GM18867 (cell line): ENCODE results near the gene PTP4A1.
"Not testable (repeated sequence)": the region's sequence is repeated elsewhere in the genome, so short reads cannot be mapped to it uniquely, and the experiment has no call there.

Experiments
- ATAC-seq: cut with Tn5 transposase; IDR thresholded peaks from one replicate; pipeline ENCODE4 v1.9.1; 2021; ENCODE audit warnings: mild to moderate bottlenecking, moderate library complexity; ENCODE audit not compliant: unreplicated experiment

PTP4A1 gene

DNA sequence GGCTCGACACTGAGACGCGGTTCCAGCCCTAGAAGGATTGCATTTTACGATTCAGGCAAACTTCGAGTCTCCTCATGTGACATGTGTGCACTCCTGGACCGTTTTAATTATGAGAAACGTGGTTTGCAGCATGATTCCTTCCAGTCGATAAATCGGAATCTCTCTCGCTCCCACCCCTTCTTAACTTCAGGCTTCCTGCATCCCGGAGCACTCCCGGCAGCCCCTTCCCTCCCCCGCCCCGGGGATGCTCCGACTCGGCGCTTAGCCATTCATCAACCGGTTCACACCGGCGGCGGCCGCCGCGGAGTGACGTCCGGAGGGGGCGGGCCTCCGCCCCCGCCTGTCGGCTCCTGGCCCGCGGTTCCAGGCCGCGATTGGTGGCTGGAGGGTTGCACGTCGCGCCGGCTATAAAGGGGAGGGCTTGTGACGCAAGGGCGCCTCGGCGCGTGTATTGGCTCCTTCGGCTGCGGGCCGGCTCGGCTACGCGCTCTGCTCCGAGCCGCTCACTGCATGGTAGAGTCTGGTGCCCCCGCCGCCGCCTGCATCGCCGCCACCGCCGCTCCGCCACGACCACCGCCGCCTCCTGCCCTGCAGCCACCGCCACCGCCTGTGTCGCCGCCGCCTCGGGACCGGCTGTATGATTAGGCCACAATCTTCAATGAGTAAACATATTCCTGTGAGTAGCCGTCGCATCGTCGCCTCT is at the start of gene PTP4A1, which contains the start of gene LOC128125822:
PTP4A1 (plus strand) TSS at position 437 of the 703 bp plus-strand sequence. CDS start 4,401 bp downstream, outside the sequence.
LOC128125822 (plus strand) TSS at position 437 of the 703 bp plus-strand sequence.
- ATAC-seq: peak; percentile 87

DNA sequence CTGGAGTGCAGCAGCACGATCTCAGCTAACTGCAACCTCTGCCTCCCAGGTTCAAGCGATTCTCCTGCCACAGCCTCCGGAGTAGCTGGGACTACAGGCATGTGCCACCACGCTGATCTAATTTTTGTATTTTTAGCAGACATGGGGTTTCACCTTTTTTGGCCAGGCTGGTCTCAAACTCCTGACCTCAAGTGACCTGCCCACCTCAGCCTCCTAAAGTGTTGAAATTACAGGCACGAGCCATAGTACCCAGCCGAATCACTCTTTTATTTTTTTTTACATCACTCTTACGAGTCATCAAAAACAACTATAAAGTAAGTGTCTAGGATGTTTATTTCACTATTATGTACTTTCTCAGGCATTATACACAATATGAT is 49.4 kb upstream of the PTP4A1 start:
- not testable (repeated sequence) for ATAC-seq

DNA sequence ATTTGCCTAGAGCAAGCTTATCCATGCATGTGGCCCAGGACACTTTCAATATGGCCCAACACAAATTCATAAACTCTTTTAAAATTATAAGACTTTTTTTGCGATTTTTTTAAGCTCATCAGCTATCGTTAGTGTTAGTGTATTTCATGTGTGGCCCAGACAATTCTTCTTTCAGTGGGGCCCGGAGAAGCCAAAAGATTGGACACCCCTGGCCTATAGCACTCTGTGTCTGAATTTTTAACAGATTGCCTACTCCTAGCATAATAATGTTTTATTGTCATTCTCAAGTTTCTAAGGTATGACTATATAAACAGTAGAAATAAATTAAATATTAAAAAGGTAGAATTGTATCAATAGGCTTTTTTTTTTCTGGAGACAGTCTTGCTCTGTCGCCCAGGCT is 48.6 kb upstream of the PTP4A1 start:
- ATAC-seq: no peak

DNA sequence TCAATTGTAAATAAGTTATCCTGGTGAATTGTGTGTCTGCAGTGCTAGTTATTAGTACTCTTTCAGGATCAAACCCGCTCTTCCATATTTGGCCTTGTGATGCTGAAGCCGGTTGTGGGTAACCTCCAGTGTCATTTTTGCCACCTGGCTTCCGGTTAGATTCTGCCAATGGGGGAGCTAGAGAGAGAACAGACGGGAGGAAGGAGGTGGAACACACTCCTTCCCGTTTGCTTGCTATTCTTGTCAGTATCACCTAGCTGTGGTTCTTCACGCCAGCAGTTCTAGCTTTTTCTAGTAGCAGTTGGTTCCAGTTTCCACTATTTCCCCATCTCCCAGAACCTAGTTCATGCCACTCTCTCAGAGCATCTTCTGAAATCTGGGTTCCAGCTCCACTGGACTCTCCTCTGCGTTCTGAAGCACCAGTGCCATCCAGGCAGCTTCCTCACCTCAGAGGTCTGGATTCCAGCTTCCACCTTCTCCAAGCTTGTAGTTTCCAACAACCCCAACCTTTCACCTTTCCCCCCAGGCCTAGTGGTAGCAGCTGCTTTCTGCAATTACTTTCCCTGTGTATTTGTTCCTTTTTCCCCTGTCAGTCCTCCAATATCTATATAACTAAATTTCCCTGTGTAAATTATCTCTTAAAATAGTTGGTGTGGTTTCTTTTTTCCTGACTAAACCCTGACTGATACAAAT is 46.9 kb upstream of the PTP4A1 start:
- peak; percentile 38 for ATAC-seq

DNA sequence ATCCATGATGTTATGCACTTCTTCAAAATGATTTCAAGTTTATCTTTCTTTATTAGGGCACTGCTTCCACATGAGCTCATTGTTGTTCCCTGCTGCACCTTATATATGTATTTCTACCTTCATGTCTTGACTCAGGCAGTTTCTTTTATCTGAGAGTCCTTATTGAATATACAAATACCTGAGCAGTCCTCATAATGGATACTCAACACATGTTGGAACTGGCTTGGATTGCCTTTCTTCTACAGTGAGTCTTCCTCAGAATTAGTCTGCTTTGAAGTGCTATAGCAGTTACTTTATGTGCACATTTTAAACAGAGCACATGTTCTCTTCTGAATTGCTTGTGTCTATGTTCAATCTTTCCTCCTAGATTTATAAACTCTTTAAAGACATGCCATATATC is 45.3 kb upstream of the PTP4A1 start:
- ATAC-seq: no peak

DNA sequence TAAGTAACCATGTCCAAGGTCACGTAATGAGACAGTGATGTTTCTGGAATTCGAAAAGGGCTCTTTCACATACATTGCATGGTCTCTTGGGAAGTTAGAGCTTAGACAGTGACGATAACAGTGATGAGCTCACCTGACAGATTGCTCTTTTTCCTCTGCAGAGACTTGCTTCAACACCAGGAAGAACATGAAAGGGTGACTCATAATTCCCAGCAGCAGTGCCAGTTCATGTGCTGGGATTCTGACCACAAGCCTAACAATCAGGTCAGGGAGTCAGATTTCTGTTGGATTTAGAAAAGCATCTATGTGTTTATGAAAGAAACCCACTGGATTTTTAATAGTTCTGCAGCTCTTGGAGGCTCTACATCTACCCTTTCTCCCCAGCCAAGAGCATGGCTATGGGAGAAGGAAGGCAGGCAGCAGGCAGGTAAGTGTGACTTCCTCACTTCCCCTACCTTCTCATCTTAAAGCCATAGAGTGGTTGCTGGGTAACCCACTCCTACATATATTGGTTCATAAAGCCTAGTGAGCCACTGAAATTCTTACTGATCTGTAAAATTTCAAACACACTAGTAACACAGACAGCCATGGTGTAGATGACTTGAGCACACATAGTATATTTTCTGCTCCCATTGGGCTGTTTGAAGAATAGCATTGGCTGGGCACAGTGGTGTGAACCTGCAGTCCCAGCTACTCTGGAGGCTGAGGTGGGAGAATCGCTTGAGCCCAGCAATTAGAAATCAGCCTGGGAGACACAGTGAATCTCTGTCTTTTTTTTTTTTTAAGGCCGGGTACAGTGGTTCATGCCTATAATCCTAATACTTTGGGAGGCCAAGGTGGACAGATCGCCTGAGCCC is 44.4 kb upstream of the PTP4A1 start:
- peak; percentile 54 for ATAC-seq

DNA sequence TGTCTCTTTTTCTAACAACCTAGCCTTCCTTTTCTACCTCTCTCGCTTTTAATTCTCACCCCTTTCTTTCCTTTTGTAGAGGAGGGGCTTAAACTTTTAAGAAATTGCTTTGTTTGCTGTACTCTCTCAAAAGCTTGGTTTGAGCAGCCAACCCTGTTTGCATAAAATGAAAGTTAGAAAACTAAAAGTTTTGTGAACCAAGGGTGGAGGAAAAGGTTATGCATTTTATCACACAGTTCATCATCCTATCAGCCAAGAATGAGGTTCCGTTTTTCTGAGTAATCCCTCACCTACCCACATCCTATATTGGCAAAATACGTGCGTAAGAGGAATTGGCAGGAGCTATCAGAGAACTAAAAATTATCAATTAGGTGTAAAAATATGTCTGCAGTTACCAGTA is 42.8 kb upstream of the PTP4A1 start:
- peak; percentile 41 for ATAC-seq

DNA sequence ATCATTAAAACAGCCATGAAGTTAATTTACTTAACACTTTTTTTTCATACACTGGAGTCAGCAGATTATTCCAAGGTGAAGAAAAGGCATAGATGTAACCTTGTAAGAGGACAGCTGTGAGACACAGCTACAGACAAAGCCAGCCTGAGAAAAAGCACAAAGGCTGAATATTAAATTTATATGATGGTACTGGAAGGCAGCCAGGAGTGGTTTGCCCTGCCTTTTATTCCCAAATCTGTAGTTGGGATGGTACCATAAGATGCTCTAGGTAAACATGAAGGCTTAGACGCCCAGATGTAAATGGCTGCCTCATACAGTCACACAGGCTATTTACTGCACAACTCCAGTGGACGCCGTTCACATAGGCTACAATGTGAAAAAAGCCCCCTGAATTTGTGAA is 42.1 kb upstream of the PTP4A1 start:
- ATAC-seq: no peak

DNA sequence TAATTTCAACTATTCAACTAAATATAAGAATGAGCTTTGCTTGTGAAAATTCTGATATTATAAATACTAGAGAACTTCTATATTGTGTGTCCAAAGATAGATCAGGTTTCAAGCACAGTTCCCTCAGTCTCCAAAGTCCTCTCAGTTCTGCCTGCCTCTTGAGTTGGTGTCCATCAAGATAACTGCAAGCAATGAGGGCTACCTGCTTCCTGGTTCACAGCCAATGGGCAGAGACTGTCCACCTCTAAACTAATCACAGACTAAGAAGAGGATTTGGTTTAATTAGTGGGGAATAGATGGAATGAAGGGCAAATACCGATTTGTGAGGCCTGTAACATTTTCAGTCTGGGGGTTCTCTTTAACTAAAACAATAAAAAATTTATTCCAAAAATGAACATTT is 41.3 kb upstream of the PTP4A1 start:
- no peak for ATAC-seq

DNA sequence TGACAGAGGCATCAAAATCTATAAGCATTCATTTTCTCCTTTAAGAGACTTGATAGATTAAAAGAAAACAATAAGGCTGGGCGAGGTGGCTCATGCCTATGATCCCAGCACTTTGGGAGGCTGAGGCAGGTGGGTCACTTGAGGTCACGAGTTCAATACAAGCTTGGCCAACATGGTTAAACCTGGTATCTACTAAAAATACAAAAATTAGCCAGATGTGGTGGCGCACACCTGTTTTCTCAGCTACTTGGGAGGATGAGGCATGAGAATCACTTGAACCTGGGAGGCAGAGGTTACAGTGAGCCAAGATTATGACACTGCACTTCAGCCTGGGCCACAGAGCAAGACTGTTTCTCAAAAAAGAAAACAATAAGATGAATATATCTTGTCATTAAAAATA is 39.3 kb upstream of the PTP4A1 start:
- ATAC-seq: no peak

DNA sequence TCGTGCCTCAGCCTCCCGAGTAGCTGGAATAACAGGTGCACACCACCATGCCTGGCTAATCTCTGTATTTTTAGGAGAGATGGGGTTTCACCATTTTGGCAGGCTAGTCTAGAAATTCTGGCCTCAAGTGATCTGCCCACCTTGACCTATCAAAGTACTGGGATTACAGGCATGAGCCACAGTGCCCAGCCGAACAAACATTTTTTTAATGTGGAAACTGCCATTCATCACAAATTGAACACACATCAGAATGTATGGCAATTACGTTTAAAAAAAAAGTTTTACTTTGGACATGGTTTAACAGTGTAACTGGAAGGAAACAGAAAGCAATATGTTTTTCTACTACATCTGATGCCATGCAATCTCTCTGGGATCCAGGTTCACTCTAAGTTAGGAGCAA is 38.3 kb upstream of the PTP4A1 start:
- no peak for ATAC-seq

DNA sequence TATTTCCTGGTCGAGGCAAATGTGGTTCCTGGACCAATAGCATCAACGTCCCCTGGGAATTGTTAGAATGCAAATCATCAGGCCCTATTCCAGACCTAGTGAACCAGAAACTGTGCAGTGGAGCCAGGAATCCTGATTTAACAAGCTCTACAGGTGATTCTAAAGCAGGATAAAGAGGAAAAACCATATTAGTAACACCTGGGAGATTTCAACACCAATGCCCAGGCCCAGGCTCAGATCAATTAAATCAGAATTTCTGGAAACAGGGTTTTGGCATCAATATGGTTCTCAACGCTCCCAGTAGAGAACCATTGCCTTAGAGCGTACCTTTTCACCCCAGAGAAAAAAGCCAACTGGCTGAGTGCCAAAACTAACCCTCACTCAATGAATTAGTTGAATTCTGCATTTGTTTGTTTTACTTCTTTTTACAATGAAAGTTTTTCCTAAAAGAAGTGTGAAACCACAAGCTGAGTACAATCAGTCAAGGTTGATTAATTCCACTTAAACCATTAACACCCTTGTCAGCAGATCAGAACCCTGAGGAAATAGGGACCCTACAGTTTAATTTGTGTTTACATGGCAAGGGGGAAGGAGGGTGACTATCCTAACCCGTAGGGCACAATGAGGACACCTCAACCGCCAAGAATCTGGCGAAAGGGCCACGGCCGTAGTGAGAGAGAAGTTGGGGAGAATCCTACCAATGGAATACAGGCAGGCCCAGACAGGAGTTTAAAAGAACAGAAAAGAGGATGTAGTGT is 34.9 kb upstream of the PTP4A1 start:
- peak; percentile 84 for ATAC-seq

DNA sequence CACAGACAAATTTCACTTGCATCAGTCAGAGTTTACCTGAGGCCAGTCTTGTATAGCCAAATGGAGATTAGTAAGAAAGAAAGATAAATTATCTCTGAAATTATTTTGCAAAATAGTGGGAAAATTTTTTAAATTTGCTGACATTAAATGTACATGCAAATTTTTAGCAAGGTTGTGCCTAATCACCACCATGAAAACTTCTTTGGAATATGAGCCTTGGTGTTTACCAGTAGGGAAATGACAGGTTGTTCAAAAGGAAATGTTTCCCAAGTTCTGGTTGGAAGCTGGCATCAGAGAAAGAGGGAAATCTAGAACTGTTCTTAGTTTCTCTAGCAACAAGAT is 34.4 kb upstream of the PTP4A1 start:
- ATAC-seq: no peak

DNA sequence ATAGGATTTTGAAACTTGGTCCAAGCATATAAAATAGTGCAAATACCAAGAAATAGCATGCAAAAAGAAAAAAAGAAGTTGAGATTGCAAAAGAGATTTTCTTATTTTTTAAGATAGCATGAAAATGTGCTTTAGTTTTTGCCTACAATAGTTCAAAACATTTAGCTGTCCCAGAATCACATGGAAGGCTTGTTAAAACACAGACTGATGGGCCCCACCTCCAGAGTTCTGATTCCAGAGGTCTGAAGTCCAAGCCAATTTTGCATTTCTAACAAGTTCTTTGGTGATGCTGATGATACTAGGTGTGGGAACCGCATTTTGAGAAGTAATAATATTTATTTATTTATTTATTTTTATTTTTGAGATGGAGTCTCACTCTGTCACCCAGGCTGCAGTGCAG is 33.7 kb upstream of the PTP4A1 start:
- ATAC-seq: no peak

DNA sequence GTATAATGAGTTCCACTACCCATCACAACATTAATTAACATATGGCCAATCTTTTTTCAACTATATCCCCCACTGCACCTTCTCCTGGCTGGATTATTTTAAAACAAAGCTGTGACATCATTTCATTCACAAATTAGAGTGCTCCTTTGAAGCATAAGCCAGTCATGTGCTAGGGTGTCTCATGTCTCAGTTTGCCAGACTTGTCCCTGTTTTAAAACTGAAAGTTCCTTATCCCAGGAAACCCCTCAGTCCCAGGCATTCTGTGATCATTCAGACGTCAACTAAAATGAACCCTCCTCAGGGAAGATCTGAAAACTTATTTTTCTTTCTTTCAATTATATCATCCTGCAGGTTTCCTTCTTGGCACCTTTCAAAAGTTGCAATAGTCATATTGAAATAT is 29.3 kb upstream of the PTP4A1 start:
- ATAC-seq: no peak

DNA sequence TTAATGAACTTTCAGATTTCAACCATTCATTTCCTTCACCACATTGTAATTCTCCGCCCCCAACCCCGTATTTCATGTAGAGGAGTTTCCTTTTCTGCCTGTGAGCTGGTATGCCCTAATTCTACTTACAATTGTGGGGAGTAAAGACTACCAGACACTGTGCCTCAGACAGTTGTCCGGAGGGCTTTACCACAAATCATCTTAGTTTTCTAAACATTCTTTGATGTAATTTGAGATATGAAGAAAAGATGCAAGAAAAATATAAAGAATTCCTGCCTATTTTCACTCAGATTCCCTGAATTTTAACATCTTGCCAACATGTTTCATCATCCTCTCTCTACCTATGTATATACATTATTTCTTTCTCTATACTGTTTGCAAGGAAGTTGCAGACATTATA is 28.3 kb upstream of the PTP4A1 start:
- ATAC-seq: no peak

DNA sequence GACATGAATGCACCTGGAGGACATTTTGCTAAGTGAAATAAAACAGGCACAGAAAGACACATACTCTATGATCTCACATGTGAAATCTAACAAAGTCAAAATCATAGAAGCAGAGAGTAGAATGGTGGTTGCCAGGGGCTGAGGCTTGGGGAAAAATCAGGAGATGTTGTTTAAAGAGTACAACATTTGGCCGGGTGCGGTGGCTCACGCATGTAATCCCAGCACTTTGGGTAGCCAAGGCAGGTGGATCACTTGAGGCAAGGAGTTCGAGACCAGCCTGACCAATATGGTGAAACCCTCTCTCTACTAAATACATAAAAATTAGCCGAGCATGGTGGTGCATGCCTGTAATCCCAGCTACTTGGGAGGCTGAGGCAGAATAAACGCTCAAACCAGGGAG is 26.0 kb upstream of the PTP4A1 start:
- no peak for ATAC-seq

DNA sequence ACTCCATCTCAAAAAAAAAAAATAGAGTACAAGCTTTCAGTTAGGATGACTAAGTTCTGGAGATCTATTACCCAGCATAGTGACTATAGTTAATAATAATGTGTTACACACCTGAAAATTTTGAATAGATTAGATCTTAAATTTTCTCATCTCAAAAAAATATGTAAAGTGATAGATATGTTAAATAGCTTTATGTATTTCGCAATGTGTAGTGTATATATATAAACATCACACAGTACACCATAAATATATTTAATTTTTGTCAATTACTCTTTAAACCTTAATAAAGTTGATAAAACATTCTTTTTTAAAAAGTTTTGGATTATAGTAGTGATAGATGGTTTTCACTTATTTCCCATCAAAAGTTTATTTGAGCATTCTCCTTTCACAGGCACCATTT is 25.6 kb upstream of the PTP4A1 start:
- no peak for ATAC-seq

DNA sequence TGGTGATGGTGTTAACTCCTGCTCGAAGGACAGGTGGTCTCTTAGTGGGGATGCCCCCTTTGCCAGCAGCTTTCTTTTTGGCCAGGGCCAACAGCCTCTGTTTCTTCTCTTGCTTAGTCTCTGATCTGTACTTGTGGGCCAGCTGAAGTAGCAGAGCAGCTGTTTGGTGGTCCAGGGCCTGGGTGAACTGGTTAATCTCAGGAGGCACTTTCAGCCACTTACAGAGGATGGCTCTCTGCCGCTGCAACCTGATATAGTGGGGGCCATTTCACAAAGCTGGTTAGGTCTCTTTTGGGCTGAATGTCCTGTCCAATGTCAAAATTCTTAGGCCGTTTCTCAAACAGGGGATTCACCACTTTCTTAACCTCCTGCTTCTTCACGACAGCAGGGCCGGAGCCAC is 23.2 kb upstream of the PTP4A1 start:
- no peak for ATAC-seq

DNA sequence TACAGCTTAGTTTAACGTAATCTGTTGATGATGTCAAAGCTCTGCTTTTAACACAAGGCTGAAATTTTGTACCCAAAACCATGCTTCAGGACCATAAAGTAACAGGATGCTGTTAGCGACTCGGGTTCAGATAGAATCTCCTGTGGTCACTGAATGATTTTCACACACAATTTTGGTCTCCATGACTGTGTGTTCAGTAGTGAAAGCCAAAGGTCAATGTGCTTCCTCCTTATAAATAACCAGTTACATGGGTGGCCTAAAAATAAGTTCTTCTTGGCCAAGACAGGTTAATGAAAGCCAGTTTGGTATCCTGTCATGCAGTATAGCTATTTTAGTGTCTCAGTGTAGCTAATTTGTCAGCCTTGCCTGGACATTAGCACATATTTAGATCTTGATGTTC is 19.1 kb upstream of the PTP4A1 start:
- ATAC-seq: peak; percentile 98

DNA sequence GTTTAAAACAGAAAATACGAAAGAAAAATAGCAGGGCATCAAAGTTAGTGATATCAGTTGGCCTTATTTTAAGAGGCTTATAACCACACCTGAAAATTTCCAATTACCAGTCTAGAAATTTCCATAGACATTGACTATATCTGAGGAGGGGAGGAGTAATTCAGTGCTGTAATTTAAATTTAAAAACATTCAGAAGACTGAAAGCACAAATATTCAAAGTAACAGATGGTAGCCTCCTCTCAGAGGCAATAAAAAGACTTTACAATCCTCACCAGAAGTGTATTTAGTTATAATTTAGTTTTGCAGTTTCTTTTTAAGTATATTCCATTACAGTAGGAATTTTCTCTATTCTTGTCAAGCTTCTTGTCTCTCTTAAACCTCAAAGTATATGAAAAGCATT is 18.4 kb upstream of the PTP4A1 start:
- no peak for ATAC-seq
